C4-2B (cell line): ENCODE measurements around the gene SEC22A.

Experiments
- H3K27ac ChIP-seq: fragments of 450-650 bp; 2 replicates; pipeline ENCODE4 v1.5.1; 2017
- CTCF ChIP-seq: fragments of 450-650 bp; conservative IDR thresholded peaks from 2 replicates; pipeline ENCODE4 v1.5.1; 2017; ENCODE audit warnings: mild to moderate bottlenecking
- ZFX ChIP-seq: fragments of 450-650 bp; IDR thresholded peaks from 2 replicates; pipeline ENCODE4 v1.6.1; 2017

SEC22A gene

GRCh38 chr3:123302961-123303360 is 101.2 kb downstream of the SEC22A start:
- TF ChIP-seq CTCF (no peak), ZFX (no peak)
- no peak overlapping the region for H3K27ac ChIP-seq

GRCh38 chr3:123303976-123304560 is 102.3 kb downstream of the SEC22A start:
- H3K27ac ChIP-seq, result no peak overlapping the region
- TF ChIP-seq CTCF (no peak), ZFX (no peak)

- TF ChIP-seq ZFX (no peak), CTCF (no peak)
- no peak overlapping the region for H3K27ac ChIP-seq
These were observed 103.4 kb downstream of the SEC22A start for GRCh38 chr3:123305192-123305591.

- no peak overlapping the region for H3K27ac ChIP-seq
- TF ChIP-seq CTCF, result no peak
- TF ChIP-seq ZFX, result no peak
These were observed 105.3 kb downstream of the SEC22A start for GRCh38 chr3:123307064-123307463.

- TF ChIP-seq CTCF (no peak), ZFX (no peak)
- no peak overlapping the region for H3K27ac ChIP-seq
These were observed 108.4 kb downstream of the SEC22A start for GRCh38 chr3:123310186-123310585.

GRCh38 chr3:123310741-123311140 is 109.0 kb downstream of the SEC22A start:
- TF ChIP-seq ZFX, result no peak

GRCh38 chr3:123311201-123311600 is 109.5 kb downstream of the SEC22A start:
- no peak for TF ChIP-seq ZFX
- no peak for TF ChIP-seq CTCF
- no peak overlapping the region for H3K27ac ChIP-seq

More at GRCh38 chr3:123310741-123311140, 109.0 kb downstream of the SEC22A start:
- no peak overlapping the region for H3K27ac ChIP-seq
